ENCODE data around the gene MRPS18C. TPM values are rescaled to one million over a fixed set of nuclear protein-coding genes. Genes with fewer than 3 reads are reported as not detected.
A peak's percentile ranks its signal among the peaks of the same experiment; 100 is the strongest.

MRPS18C gene
- total and polyA plus RNA-seq, 9 of the 15 experiments (the other 6 are each of a cell fraction or from before 2014, with no cell fraction given): 54.3 to 390 (median 138) TPM

DNA sequence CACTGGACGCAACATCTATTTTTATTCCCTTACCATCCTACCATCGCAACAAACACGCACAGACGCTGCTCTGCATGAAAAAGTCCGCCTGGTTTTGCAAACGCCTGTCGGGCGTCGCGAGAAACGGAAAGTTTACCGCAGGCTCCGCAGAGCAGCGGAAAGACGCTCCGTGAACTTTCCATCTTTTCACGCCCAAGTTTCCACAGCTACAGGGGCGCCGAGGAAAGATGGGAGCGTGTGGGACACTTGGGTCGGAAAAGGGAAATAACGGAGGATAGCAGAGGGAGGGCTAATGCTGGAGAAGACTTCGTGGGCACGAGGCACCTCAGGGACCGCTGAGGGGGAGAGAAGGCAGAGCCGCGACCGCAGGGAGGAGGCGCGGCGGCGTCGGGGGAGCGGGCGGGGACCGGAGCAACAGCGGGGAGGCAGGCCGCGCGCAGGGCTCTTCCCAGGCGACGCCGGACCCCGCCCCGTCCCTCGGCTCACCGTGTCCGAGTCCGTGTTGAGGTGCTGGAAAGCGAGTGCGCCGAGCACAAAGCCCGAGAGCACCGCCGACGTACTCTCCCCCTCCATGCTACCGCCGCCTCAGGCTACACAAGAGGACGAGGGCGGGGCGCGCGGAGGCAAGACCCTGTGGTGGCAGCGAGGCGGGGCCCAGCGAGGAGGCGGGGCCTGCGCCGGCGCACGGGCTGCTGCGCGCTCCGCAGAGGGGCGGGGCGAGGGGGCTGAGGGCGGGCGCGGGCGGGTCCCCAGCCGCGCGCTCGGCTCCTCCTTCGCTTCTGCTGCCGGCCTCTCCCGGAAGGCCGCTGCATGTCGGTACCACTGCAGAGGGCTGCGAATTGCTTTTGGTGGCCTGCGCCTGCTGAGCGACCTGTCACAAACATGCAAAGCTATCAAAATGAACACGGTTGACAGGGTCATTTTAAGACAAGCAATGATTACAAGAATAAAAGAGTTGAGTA, 28.9 kb downstream of the MRPS18C start, which contains the start of gene ABRAXAS1 (continued):
- no peak for TF ChIP-seq CHD4 (IDR thresholded peaks at IDR 0.05; ENCODE audit: insufficient read depth, insufficient replicate concordance, low read depth, low read length, poor library complexity, severe bottlenecking)
- 0 out of 2 replicates have a peak, but pooled peaks have one; percentile 13 for TF ChIP-seq GTF2E2 (tag; IDR thresholded peaks at IDR 0.05)
- TF ChIP-seq FOXJ3 (CRISPR knock-in tag; IDR thresholded peaks at IDR 0.05): no peak
- peak; percentile 82 for TF ChIP-seq CHD1 (IDR thresholded peaks at IDR 0.05; ENCODE audit: low read length)
- peak in 2 of 3 experiments; percentile 51 to 56 for TF ChIP-seq YY1 (IDR thresholded peaks at IDR 0.05; ENCODE audit: borderline replicate concordance in 1 of 3, control insufficient read depth in 1 of 3, extremely low read depth in 1 of 3, insufficient read depth in 3 of 3, insufficient read length in 1 of 3, insufficient replicate concordance in 2 of 3, low read depth in 1 of 3, low read length in 2 of 3)
- TF ChIP-seq ATF1 (CRISPR knock-in tag; IDR thresholded peaks at IDR 0.05): no peak
- TF ChIP-seq ATF1 (tag; IDR thresholded peaks at IDR 0.05): peak; percentile 77
- no peak for TF ChIP-seq ZNF253 (CRISPR knock-in tag; conservative IDR thresholded peaks at IDR 0.05)
- no peak for TF ChIP-seq ZNF551 (CRISPR knock-in tag; IDR thresholded peaks at IDR 0.05)
- TF ChIP-seq STAT5A (IDR thresholded peaks at IDR 0.05; ENCODE audit: borderline replicate concordance, low read length): no peak
- TF ChIP-seq, protein P1, sequence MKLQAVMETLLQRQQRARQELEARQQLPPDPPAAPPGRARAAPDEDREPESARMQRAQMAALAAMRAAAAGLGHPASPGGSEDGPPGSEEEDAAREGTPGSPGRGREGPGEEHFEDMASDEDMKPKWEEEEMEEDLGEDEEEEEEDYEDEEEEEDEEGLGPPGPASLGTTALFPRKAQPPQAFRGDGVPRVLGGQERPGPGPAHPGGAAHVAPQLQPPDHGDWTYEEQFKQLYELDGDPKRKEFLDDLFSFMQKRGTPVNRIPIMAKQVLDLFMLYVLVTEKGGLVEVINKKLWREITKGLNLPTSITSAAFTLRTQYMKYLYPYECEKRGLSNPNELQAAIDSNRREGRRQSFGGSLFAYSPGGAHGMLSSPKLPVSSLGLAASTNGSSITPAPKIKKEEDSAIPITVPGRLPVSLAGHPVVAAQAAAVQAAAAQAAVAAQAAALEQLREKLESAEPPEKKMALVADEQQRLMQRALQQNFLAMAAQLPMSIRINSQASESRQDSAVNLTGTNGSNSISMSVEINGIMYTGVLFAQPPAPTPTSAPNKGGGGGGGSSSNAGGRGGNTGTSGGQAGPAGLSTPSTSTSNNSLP (IDR thresholded peaks at IDR 0.05; ENCODE audit: borderline replicate concordance, low read depth, low read length): no peak
- TF ChIP-seq, protein P2, sequence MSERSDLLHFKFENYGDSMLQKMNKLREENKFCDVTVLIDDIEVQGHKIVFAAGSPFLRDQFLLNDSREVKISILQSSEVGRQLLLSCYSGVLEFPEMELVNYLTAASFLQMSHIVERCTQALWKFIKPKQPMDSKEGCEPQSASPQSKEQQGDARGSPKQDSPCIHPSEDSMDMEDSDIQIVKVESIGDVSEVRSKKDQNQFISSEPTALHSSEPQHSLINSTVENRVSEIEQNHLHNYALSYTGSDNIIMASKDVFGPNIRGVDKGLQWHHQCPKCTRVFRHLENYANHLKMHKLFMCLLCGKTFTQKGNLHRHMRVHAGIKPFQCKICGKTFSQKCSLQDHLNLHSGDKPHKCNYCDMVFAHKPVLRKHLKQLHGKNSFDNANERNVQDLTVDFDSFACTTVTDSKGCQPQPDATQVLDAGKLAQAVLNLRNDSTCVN (CRISPR knock-in tag; IDR thresholded peaks at IDR 0.05): 0 out of 2 replicates have a peak, but pooled peaks have one; percentile 72
- no peak for TF ChIP-seq MECOM (CRISPR knock-in tag; IDR thresholded peaks at IDR 0.05)
- TF ChIP-seq, protein P3, sequence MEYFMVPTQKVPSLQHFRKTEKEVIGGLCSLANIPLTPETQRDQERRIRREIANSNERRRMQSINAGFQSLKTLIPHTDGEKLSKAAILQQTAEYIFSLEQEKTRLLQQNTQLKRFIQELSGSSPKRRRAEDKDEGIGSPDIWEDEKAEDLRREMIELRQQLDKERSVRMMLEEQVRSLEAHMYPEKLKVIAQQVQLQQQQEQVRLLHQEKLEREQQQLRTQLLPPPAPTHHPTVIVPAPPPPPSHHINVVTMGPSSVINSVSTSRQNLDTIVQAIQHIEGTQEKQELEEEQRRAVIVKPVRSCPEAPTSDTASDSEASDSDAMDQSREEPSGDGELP (CRISPR knock-in tag; IDR thresholded peaks at IDR 0.05; ENCODE audit: borderline replicate concordance): peak; percentile 54; the same call in 1 of the 2 replicates
- TF ChIP-seq POLR2H (tag; IDR thresholded peaks at IDR 0.05; ENCODE audit: low read depth): peak; percentile 49; the same call in 1 of the 2 replicates
- TF ChIP-seq ZBTB7A (IDR thresholded peaks at IDR 0.05; ENCODE audit: borderline replicate concordance, control insufficient read depth, low read depth, low read length): peak; percentile 91
- TF ChIP-seq NFRKB (IDR thresholded peaks at IDR 0.05; ENCODE audit: low read depth): 0 out of 2 replicates have a peak, but pooled peaks have one; percentile 48
- TF ChIP-seq TRIM28 (IDR thresholded peaks at IDR 0.05): 0 out of 2 replicates have a peak, but pooled peaks have one; percentile 49
- TF ChIP-seq SPI1 (IDR thresholded peaks at IDR 0.05; ENCODE audit: borderline replicate concordance, low read depth, low read length): no peak
- TF ChIP-seq, protein P4, sequence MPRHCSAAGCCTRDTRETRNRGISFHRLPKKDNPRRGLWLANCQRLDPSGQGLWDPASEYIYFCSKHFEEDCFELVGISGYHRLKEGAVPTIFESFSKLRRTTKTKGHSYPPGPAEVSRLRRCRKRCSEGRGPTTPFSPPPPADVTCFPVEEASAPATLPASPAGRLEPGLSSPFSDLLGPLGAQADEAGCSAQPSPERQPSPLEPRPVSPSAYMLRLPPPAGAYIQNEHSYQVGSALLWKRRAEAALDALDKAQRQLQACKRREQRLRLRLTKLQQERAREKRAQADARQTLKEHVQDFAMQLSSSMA (CRISPR knock-in tag; IDR thresholded peaks at IDR 0.05): no peak
- TF ChIP-seq ZNF124 (CRISPR knock-in tag; IDR thresholded peaks at IDR 0.05): no peak
- no peak for TF ChIP-seq ZNF778 (CRISPR knock-in tag; IDR thresholded peaks at IDR 0.05)
- TF ChIP-seq POU5F1 (IDR thresholded peaks at IDR 0.05; ENCODE audit: borderline replicate concordance, low read depth, low read length, partially characterized antibody): no peak
